Measurements from ENCODE around the gene NECTIN3. TPM values are rescaled to one million over a fixed set of nuclear protein-coding genes. Genes with fewer than 3 reads are reported as not detected.

The NECTIN3 gene
- total and polyA plus RNA-seq, 2 donors (not counting 1 experiment from before 2014, with no cell fraction given): 0.19 to 1.9 TPM

- POLR2A ChIA-PET: no interaction called here
- Histone ChIP-seq H3K4me2 (replicated peaks; ENCODE audit: low read depth, low read length, poor library complexity, severe bottlenecking) (no peak overlapping the region), H3K9me3 (ENCODE audit: control extremely low read depth in 1 of 3, control insufficient read depth in 2 of 3, insufficient read depth in 1 of 3, low read length in 2 of 3) (peaks cover 0 to 12% (median 7%) of the 10 kb centered on the region in 3 donors), H3K4me3 (ENCODE audit: control extremely low read depth in 1 of 5, extremely low read depth in 1 of 5, insufficient read depth in 1 of 5, low read depth in 2 of 5, low read length in 4 of 5) (no peak overlapping the region), H3K79me2 (ENCODE audit: control insufficient read depth, insufficient read depth, low read length) (no peaks in the 10 kb centered on the region), H2AFZ (ENCODE audit: insufficient read depth, low read depth, low read length, poor library complexity, severe bottlenecking) (no peak overlapping the region), H3K27me3 (replicated peaks in 1 of 4; ENCODE audit: control extremely low read depth in 1 of 4, control insufficient read depth in 3 of 4, insufficient read depth in 4 of 4, low read length in 3 of 4) (peaks cover 0 to 2% (median 0%) of the 10 kb centered on the region in 4 experiments), H3K4me1 (ENCODE audit: control insufficient read depth in 2 of 2, insufficient read depth in 2 of 2, low read length in 2 of 2) (no peaks in the 10 kb centered on the region), H3K9ac (ENCODE audit: low read length) (no peak overlapping the region), H3K27ac (ENCODE audit: low read length in 2 of 2) (no peak overlapping the region), H4K20me1 (ENCODE audit: control insufficient read depth, insufficient read depth, low read length, poor library complexity, severe bottlenecking) (no peaks in the 10 kb centered on the region), H3K36me3 (replicated peaks in 1 of 2; ENCODE audit: control extremely low read depth in 1 of 2, control insufficient read depth in 1 of 2, extremely low read depth in 1 of 2, insufficient read depth in 2 of 2, low read length in 1 of 2) (no peaks in the 10 kb centered on the region)
- Mint-ChIP-seq H3K4me3 (no peak overlapping the region), H3K9me3 (ENCODE audit: insufficient read depth) (peaks cover 2% of the 10 kb centered on the region), H3K27me3 (no peaks in the 10 kb centered on the region), H3K27ac (no peak overlapping the region), H3K4me1 (peaks cover 6% of the 10 kb centered on the region)
- no peak for TF ChIP-seq EZH2 (IDR thresholded peaks at IDR 0.05; ENCODE audit: borderline replicate concordance, insufficient read depth, low read depth, low read length, poor library complexity, severe bottlenecking)
- TF ChIP-seq, protein P1, sequence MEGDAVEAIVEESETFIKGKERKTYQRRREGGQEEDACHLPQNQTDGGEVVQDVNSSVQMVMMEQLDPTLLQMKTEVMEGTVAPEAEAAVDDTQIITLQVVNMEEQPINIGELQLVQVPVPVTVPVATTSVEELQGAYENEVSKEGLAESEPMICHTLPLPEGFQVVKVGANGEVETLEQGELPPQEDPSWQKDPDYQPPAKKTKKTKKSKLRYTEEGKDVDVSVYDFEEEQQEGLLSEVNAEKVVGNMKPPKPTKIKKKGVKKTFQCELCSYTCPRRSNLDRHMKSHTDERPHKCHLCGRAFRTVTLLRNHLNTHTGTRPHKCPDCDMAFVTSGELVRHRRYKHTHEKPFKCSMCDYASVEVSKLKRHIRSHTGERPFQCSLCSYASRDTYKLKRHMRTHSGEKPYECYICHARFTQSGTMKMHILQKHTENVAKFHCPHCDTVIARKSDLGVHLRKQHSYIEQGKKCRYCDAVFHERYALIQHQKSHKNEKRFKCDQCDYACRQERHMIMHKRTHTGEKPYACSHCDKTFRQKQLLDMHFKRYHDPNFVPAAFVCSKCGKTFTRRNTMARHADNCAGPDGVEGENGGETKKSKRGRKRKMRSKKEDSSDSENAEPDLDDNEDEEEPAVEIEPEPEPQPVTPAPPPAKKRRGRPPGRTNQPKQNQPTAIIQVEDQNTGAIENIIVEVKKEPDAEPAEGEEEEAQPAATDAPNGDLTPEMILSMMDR (IDR thresholded peaks at IDR 0.05): no peak
- no peak for DNase-seq
- WGBS (ENCODE audit: insufficient coverage): no CpG with 5 or more reads among the region's 1 CpG
- no peak for ATAC-seq (ENCODE audit: low read depth)
- CTCF ChIA-PET: no interaction called here
- intact Hi-C loops (cut with micrococcal nuclease): no loop called here
These were observed 166.3 kb downstream of the NECTIN3 start for GRCh38 chr3:111237946-111238345.

GRCh38 chr3:111238885-111239284, 167.3 kb downstream of the NECTIN3 start:
- Histone ChIP-seq H4K20me1 (ENCODE audit: control insufficient read depth, insufficient read depth, low read length, poor library complexity, severe bottlenecking) (no peaks in the 10 kb centered on the region), H3K9ac (ENCODE audit: low read length) (no peak overlapping the region), H3K36me3 (replicated peaks in 1 of 2; ENCODE audit: control extremely low read depth in 1 of 2, control insufficient read depth in 1 of 2, extremely low read depth in 1 of 2, insufficient read depth in 2 of 2, low read length in 1 of 2) (no peaks in the 10 kb centered on the region), H3K4me1 (ENCODE audit: control insufficient read depth in 2 of 2, insufficient read depth in 2 of 2, low read length in 2 of 2) (no peaks in the 10 kb centered on the region), H3K4me2 (replicated peaks; ENCODE audit: low read depth, low read length, poor library complexity, severe bottlenecking) (no peak overlapping the region), H3K9me3 (ENCODE audit: control extremely low read depth in 1 of 3, control insufficient read depth in 2 of 3, insufficient read depth in 1 of 3, low read length in 2 of 3) (peaks cover 0 to 17% (median 9%) of the 10 kb centered on the region in 3 donors), H3K27ac (ENCODE audit: low read length in 2 of 2) (no peak overlapping the region), H3K79me2 (ENCODE audit: control insufficient read depth, insufficient read depth, low read length) (no peaks in the 10 kb centered on the region), H2AFZ (ENCODE audit: insufficient read depth, low read depth, low read length, poor library complexity, severe bottlenecking) (no peak overlapping the region), H3K4me3 (ENCODE audit: control extremely low read depth in 1 of 5, extremely low read depth in 1 of 5, insufficient read depth in 1 of 5, low read depth in 2 of 5, low read length in 4 of 5) (no peak overlapping the region), H3K27me3 (replicated peaks in 1 of 4; ENCODE audit: control extremely low read depth in 1 of 4, control insufficient read depth in 3 of 4, insufficient read depth in 4 of 4, low read length in 3 of 4) (peaks cover 0 to 2% (median 0%) of the 10 kb centered on the region in 4 experiments)
- no peak overlapping the region for H3K27ac Mint-ChIP-seq
- ChIA-PET POLR2A (no interaction called here), CTCF (no interaction called here)
- H3K4me1 Mint-ChIP-seq: peaks cover 6% of the 10 kb centered on the region
- intact Hi-C loops (cut with micrococcal nuclease): no loop called here
- no peak overlapping the region for H3K4me3 Mint-ChIP-seq
- DNase-seq (no peak), ATAC-seq (ENCODE audit: low read depth) (no peak)
- WGBS (ENCODE audit: insufficient coverage): no CpG with 5 or more reads among the region's 1 CpG
- no peaks in the 10 kb centered on the region for H3K27me3 Mint-ChIP-seq
- peaks cover 2% of the 10 kb centered on the region for H3K9me3 Mint-ChIP-seq (ENCODE audit: insufficient read depth)
- TF ChIP-seq, protein P1 (IDR thresholded peaks at IDR 0.05): no peak
- TF ChIP-seq EZH2 (IDR thresholded peaks at IDR 0.05; ENCODE audit: borderline replicate concordance, insufficient read depth, low read depth, low read length, poor library complexity, severe bottlenecking): no peak
